GM12878 (cell line): Measurements from ENCODE around the gene MRPL49. TPM values are rescaled to one million over a fixed set of nuclear protein-coding genes. Genes with fewer than 3 reads are reported as not detected.

Experiments used
- ATAC-seq: fragments of 200-7000 bp; cut with Tn5 transposase; 3 replicates; pipeline ENCODE4 v1.9.1; 2020; ENCODE audit warnings: mild to moderate bottlenecking, moderate library complexity
- BruUV-seq: library from RNA; stranded (reverse); fragments of 400-500 nt; replicated peaks from 2 replicates; lab custom pipeline; 2021; lab: Mats Ljungman, UMichigan
- CTCF ChIA-PET: fragments of 300-600 bp; sonication (Branson Sonifier 250); formaldehyde crosslinking; extraction: SDS; loops from one replicate; lab custom pipeline; 2021; ENCODE audit warnings: inconsistent platforms; lab: Yijun Ruan, JAX
- POLR2A ChIA-PET: fragments of 350-600 bp; formaldehyde crosslinking; extraction: SDS; loops from one replicate; lab custom pipeline; 2021; ENCODE audit warnings: inconsistent platforms; lab: Charles Lee
- RAD21 ChIA-PET: fragments of 300-600 bp; sonication (Branson Sonifier 250); formaldehyde crosslinking; loops from one replicate; lab custom pipeline; 2023; ENCODE audit warnings: antibody characterized with exemption; ENCODE audit not compliant: unreplicated experiment; lab: Charles Lee
- SMC1A ChIA-PET: fragments of 300-600 bp; sonication (Branson Sonifier 250); formaldehyde crosslinking; loops from one replicate; lab custom pipeline; 2023; ENCODE audit not compliant: unreplicated experiment, uncharacterized antibody; lab: Charles Lee
- DNase-seq: peaks from one replicate; pipeline ENCODE4 v3.0.0-alpha.2; 2011; ENCODE audit warnings: low read depth, low spot score
- FAIRE-seq: peaks from 3 replicates; lab custom pipeline; 2011; peaks lifted over from hg19 to GRCh38; lab: Jason Lieb, UNC
- H2AFZ ChIP-seq: 2 replicates; pipeline ENCODE4 v1.6.0; 2011; ENCODE audit warnings: low read depth, low read length, control low read depth; ENCODE audit not compliant: control insufficient read depth
- H3K27ac ChIP-seq: 2 replicates; pipeline ENCODE4 v1.5.1; 2011; ENCODE audit warnings: control low read depth; ENCODE audit not compliant: control insufficient read depth, insufficient read depth
- H3K27me3 ChIP-seq, 2 experiments: replicated peaks in 1 of 2; 2 replicates each; pipeline versions ENCODE4 v1.6.0 to v1.6.1; 2011; ENCODE audit warnings: low read length in 1 of 2; ENCODE audit not compliant: control insufficient read depth in 2 of 2, insufficient read depth in 2 of 2
- H3K36me3 ChIP-seq, 2 experiments: 2 replicates each; pipeline ENCODE4 v1.5.1; 2011; ENCODE audit warnings: low read length in 1 of 2; ENCODE audit not compliant: control insufficient read depth in 2 of 2, insufficient read depth in 2 of 2
- H3K4me1 ChIP-seq: 2 replicates; pipeline ENCODE4 v1.6.1; 2011; ENCODE audit warnings: mild to moderate bottlenecking, low read length, moderate library complexity, mixed read lengths; ENCODE audit not compliant: control insufficient read depth, insufficient read depth
- H3K4me2 ChIP-seq: 2 replicates; pipeline ENCODE4 v1.6.0; 2011; ENCODE audit warnings: control low read depth; ENCODE audit not compliant: control insufficient read depth, insufficient read depth
- H3K4me3 ChIP-seq: fragments of 200-600 bp; sonication (generic); 2 replicates; pipeline ENCODE4 v1.5.1; 2016
- H3K79me2 ChIP-seq: 2 replicates; pipeline ENCODE4 v1.6.0; 2011; ENCODE audit warnings: low read length; ENCODE audit not compliant: control insufficient read depth, insufficient read depth
- H3K9ac ChIP-seq: 2 replicates; pipeline ENCODE4 v1.8.0; 2011; ENCODE audit warnings: low read length, control low read depth, mixed read lengths; ENCODE audit not compliant: control insufficient read depth, insufficient read depth
- H3K9me3 ChIP-seq: replicated peaks from 3 replicates; pipeline ENCODE4 v1.5.1; 2011; ENCODE audit warnings: mild to moderate bottlenecking, low read length; ENCODE audit not compliant: control insufficient read depth, insufficient read depth
- H4K20me1 ChIP-seq: 2 replicates; pipeline ENCODE4 v1.6.0; 2011; ENCODE audit not compliant: control insufficient read depth, insufficient read depth
- CBX5 ChIP-seq: sonication (generic); IDR thresholded peaks from 2 replicates; pipeline ENCODE4 v1.6.1; 2016; ENCODE audit warnings: low read depth, moderate library complexity, mild to moderate bottlenecking, inconsistent platforms
- CHD4 ChIP-seq: fragments of 200-600 bp; sonication (generic); IDR thresholded peaks from 2 replicates; pipeline ENCODE4 v1.6.1; 2016; ENCODE audit warnings: mild to moderate bottlenecking
- ETV6 ChIP-seq, 2 experiments: fragments of 450-650 bp in 1 of 2; IDR thresholded peaks in 1 of 2; conservative IDR thresholded peaks in 1 of 2; 2 replicates each; pipeline ENCODE4 v1.6.1; 2014; ENCODE audit warnings: antibody characterized with exemption in 1 of 2, borderline replicate concordance in 1 of 2, low read depth in 1 of 2, mild to moderate bottlenecking in 1 of 2, moderate library complexity in 1 of 2
- FOS ChIP-seq: IDR thresholded peaks from 3 replicates; pipeline ENCODE4 v1.6.1; 2011; ENCODE audit warnings: borderline replicate concordance; ENCODE audit not compliant: insufficient read length; ENCODE audit errors: extremely low read depth
- FOXK2 ChIP-seq: fragments of 450-650 bp; IDR thresholded peaks from 2 replicates; pipeline ENCODE4 v1.6.1; 2017; ENCODE audit warnings: mild to moderate bottlenecking, moderate library complexity
- FOXM1 ChIP-seq: IDR thresholded peaks from 2 replicates; pipeline ENCODE4 v1.6.1; 2012; ENCODE audit warnings: low read depth, mild to moderate bottlenecking, inconsistent platforms, low read length, moderate library complexity
- HDAC2 ChIP-seq: fragments of 200-600 bp; sonication (generic); IDR thresholded peaks from 2 replicates; pipeline ENCODE4 v1.6.1; 2017
- JUNB ChIP-seq: IDR thresholded peaks from 2 replicates; pipeline ENCODE4 v1.6.1; 2016; ENCODE audit warnings: antibody characterized with exemption, mild to moderate bottlenecking
- MTA3 ChIP-seq: IDR thresholded peaks from 2 replicates; pipeline ENCODE4 v1.6.1; 2012; ENCODE audit warnings: low read length, inconsistent platforms, borderline replicate concordance
- NFXL1 ChIP-seq: fragments of 450-650 bp; IDR thresholded peaks from 2 replicates; pipeline ENCODE4 v1.6.1; 2017; ENCODE audit warnings: antibody characterized with exemption, mild to moderate bottlenecking, borderline replicate concordance
- NFYB ChIP-seq: IDR thresholded peaks from 2 replicates; pipeline ENCODE4 v1.6.1; 2011; ENCODE audit warnings: low read depth, mild to moderate bottlenecking, low read length, improper control_type of control experiment, moderate library complexity; ENCODE audit not compliant: insufficient read depth
- POLR2A ChIP-seq: IDR thresholded peaks from 2 replicates; pipeline ENCODE4 v1.6.1; 2011; ENCODE audit warnings: low read depth, mild to moderate bottlenecking, low read length
- RAD21 ChIP-seq: IDR thresholded peaks from 2 replicates; pipeline ENCODE4 v1.6.1; 2011; ENCODE audit warnings: mild to moderate bottlenecking, low read depth, low read length, moderate library complexity; ENCODE audit not compliant: insufficient read depth
- RELA ChIP-seq: fragments of 450-650 bp; IDR thresholded peaks from 2 replicates; pipeline ENCODE4 v1.8.0; 2014; ENCODE audit warnings: borderline replicate concordance; ENCODE audit not compliant: partially characterized antibody
- TBL1XR1 ChIP-seq: IDR thresholded peaks from 2 replicates; pipeline ENCODE4 v1.6.1; 2012; ENCODE audit warnings: low read depth, low read length, improper control_type of control experiment
- ZNF622 ChIP-seq: fragments of 450-650 bp; IDR thresholded peaks from 2 replicates; pipeline ENCODE4 v1.6.1; 2017; ENCODE audit warnings: mild to moderate bottlenecking, inconsistent platforms
- ZNF687 ChIP-seq: fragments of 450-650 bp; IDR thresholded peaks from 2 replicates; pipeline ENCODE4 v1.6.1; 2017; ENCODE audit warnings: mild to moderate bottlenecking, moderate library complexity
- WGBS: methylation state at CpG from one replicate; pipeline ENCODE4 v1.1.6; 2016; ENCODE audit warnings: low lambda C conversion rate; ENCODE audit not compliant: insufficient replicate concordance, insufficient coverage; ENCODE audit errors: missing lambda C conversion rate; 5-methylcytosine and 5-hydroxymethylcytosine counted together
- in situ Hi-C: fragments of 300-500 bp; cut with MboI; formaldehyde crosslinking; loops from 9 replicates; pipeline ENCODE4 v1.14.3; 2018; ENCODE audit warnings: mixed read lengths
- intact Hi-C: fragments of 100-400 bp; cut with micrococcal nuclease; formaldehyde crosslinking; loops from one replicate; pipeline ENCODE4 v1.14.2; 2022; ENCODE audit not compliant: unreplicated experiment
- polyA plus RNA-seq, 11 experiments: library from polyadenylated mRNA; depleted of rRNA in 4 of 11; unstranded in 6 of 11; stranded (reverse) in 5 of 11; fragments of >200 nt; fragmentation: Nextera tagmentation in 4 of 11; fragmentation: Illumina TruSeq in 1 of 11; extraction: Ambion mirVana in 4 of 11; extraction: Trizol in 1 of 11; gene quantifications; 1 replicate in 1 of 11; 2 replicates in 10 of 11; pipeline versions ENCODE4 v1.2.1 to v1.2.3, GENCODE V29; 2011 to 2016; ENCODE audit warnings: inconsistent platforms in 2 of 11, missing spikeins in 2 of 11, low read depth in 1 of 11
- total RNA-seq, 4 experiments: library from RNA; depleted of rRNA in 3 of 4; stranded (reverse); fragments of >200 nt in 3 of 4; fragmentation: Illumina TruSeq in 1 of 4; extraction: Trizol in 1 of 4; gene quantifications; 2 replicates each; pipeline versions ENCODE4 v1.2.1 to v1.2.3, GENCODE V29; 2013 to 2021
- TF ChIP-seq, protein P1 (sequence below): IDR thresholded peaks from 2 replicates; pipeline ENCODE4 v1.6.1; 2011; ENCODE audit warnings: mild to moderate bottlenecking, low read depth, low read length, moderate library complexity; ENCODE audit not compliant: insufficient replicate concordance
- TF ChIP-seq, protein P2 (sequence below): fragments of 450-650 bp; conservative IDR thresholded peaks from 2 replicates; pipeline ENCODE4 v1.6.1; 2017; ENCODE audit warnings: mild to moderate bottlenecking, moderate library complexity

MRPL49 gene
- total and polyA plus RNA-seq, 10 of the 15 experiments (the other 5 are each of a cell fraction or from before 2014, with no cell fraction given): 42.0 to 116 (median 71.7) TPM

DNA sequence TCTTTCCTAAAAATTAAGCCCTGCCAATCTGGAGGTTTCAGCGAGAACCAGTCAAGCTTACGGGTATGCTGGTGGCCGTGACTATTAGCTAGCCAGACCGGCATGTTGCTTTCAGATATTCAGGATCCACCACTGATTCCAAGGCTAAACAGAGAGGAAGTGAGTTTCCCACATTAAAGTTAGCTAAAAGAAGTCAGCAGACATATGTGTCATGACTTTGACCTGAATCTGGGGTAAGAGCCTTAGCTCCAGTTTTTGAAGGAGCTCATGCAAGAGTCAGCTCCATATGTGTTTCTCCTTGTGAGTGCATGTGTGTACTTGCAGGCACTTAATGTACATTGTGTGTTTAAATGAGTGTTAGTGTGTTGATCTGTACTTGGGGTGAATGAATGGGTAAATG is 36.7 kb upstream of the MRPL49 start:
- FAIRE-seq (no peak), ATAC-seq (no peak), DNase-seq (no peak)
- ChIA-PET CTCF (interaction anchor here (0.8 to 1.5 kb wide), 6 partner anchors 14 to 244 kb away, joined by 3 to 5 read pairs (median 3); partner anchors contain the start of genes FAU, MRPL49 and TM7SF2), POLR2A (no interaction called here), RAD21 (interaction anchor here (1.0 to 1.2 kb wide), 2 partner anchors 8 to 10 kb away, joined by 3 read pairs; no protein-coding TSS in a partner anchor), SMC1A (interaction anchor here (0.8 kb wide), 2 partner anchors 9 to 32 kb away, joined by 3 read pairs; partner anchors contain the start of gene ZNHIT2)
- peaks cover 42% of the 10 kb centered on the region for H3K79me2 ChIP-seq
- H3K27me3 ChIP-seq: no peaks in the 10 kb centered on the region
- H3K4me1 ChIP-seq: peaks cover 13% of the 10 kb centered on the region
- in situ Hi-C loops (no loop called here), intact Hi-C loops (loop anchor here (2.0 kb wide), 1 partner anchor 73 kb away; no protein-coding TSS in a partner anchor)
- peaks cover 5 to 15% of the 10 kb centered on the region in 2 experiments for H3K36me3 ChIP-seq
- H2AFZ ChIP-seq: no peak overlapping the region
- 82% methylated on average over 4 of the region's 4 CpGs for WGBS
- H3K4me2 ChIP-seq: peak overlapping the region; percentile 68
- H3K27ac ChIP-seq: no peak overlapping the region
- peak overlapping the region; percentile 86; the same call in 1 of the 2 replicates for H3K4me3 ChIP-seq
- H3K9me3 ChIP-seq: no peaks in the 10 kb centered on the region
- no TSS peak for BruUV-seq
- no peaks in the 10 kb centered on the region for H4K20me1 ChIP-seq
- H3K9ac ChIP-seq: peak overlapping the region; percentile 87; the same call in 1 of the 2 replicates
- TF ChIP-seq FOXK2: no peak
- TF ChIP-seq RELA: no peak
- no peak for TF ChIP-seq RAD21
- TF ChIP-seq JUNB: no peak
- no peak for TF ChIP-seq NFYB
- TF ChIP-seq ZNF687: no peak
- no peak for TF ChIP-seq CBX5
- no peak for TF ChIP-seq CHD4
- no peak for TF ChIP-seq TBL1XR1
- TF ChIP-seq NFXL1: no peak
- no peak for TF ChIP-seq POLR2A
- TF ChIP-seq MTA3: no peak
- no peak for TF ChIP-seq HDAC2
- no peak for TF ChIP-seq ETV6 (conservative IDR thresholded peaks at IDR 0.05 in 1 of 2, IDR thresholded peaks at IDR 0.05 in 1 of 2; ENCODE audit: borderline replicate concordance in 1 of 2, low read depth in 1 of 2)
- TF ChIP-seq FOXM1: no peak
- no peak for TF ChIP-seq FOS
- TF ChIP-seq, protein P1, sequence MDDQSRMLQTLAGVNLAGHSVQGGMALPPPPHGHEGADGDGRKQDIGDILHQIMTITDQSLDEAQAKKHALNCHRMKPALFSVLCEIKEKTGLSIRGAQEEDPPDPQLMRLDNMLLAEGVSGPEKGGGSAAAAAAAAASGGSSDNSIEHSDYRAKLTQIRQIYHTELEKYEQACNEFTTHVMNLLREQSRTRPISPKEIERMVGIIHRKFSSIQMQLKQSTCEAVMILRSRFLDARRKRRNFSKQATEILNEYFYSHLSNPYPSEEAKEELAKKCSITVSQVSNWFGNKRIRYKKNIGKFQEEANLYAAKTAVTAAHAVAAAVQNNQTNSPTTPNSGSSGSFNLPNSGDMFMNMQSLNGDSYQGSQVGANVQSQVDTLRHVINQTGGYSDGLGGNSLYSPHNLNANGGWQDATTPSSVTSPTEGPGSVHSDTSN: no peak
- no peak for TF ChIP-seq ZNF622
- TF ChIP-seq, protein P2, sequence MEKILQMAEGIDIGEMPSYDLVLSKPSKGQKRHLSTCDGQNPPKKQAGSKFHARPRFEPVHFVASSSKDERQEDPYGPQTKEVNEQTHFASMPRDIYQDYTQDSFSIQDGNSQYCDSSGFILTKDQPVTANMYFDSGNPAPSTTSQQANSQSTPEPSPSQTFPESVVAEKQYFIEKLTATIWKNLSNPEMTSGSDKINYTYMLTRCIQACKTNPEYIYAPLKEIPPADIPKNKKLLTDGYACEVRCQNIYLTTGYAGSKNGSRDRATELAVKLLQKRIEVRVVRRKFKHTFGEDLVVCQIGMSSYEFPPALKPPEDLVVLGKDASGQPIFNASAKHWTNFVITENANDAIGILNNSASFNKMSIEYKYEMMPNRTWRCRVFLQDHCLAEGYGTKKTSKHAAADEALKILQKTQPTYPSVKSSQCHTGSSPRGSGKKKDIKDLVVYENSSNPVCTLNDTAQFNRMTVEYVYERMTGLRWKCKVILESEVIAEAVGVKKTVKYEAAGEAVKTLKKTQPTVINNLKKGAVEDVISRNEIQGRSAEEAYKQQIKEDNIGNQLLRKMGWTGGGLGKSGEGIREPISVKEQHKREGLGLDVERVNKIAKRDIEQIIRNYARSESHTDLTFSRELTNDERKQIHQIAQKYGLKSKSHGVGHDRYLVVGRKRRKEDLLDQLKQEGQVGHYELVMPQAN: no peak
